ENCODE data around the gene RASSF3. TPM values are rescaled to one million over a fixed set of nuclear protein-coding genes. Genes with fewer than 3 reads are reported as not detected.

The RASSF3 gene
- total RNA-seq, 1 donor from 2014 or later = 123 TPM

GRCh38 chr12:64658892-64659481 lies 48.7 kb downstream of the RASSF3 start:
- intact Hi-C loops (cut with DNase I) = no loop called here
- ATAC-seq (peak; percentile 27), DNase-seq (ENCODE audit: missing footprints) (no peak)

- ATAC-seq (no peak), DNase-seq (ENCODE audit: missing footprints) (no peak)
- intact Hi-C loops (cut with DNase I) = no loop called here
Observed at GRCh38 chr12:64660237-64661018, 50.1 kb downstream of the RASSF3 start.

GRCh38 chr12:64663015-64663414 lies 52.7 kb downstream of the RASSF3 start:
- intact Hi-C loops (cut with DNase I) = no loop called here
- DNase-seq (ENCODE audit: missing footprints) = no peak
- ATAC-seq = no peak

GRCh38 chr12:64665514-64665913 lies 55.2 kb downstream of the RASSF3 start:
- DNase-seq (ENCODE audit: missing footprints) = no peak
- intact Hi-C loops (cut with DNase I) = loop anchor here (5.0 kb wide), 1 partner anchor 38 kb away; no protein-coding TSS in a partner anchor
- ATAC-seq = no peak

- DNase-seq (ENCODE audit: missing footprints) (no peak), ATAC-seq (no peak)
- intact Hi-C loops (cut with DNase I) = loop anchor here (5.0 kb wide), 1 partner anchor 39 kb away; no protein-coding TSS in a partner anchor
Observed at GRCh38 chr12:64666054-64666914, 56.0 kb downstream of the RASSF3 start.

- intact Hi-C loops (cut with DNase I) = loop anchor here (5.0 kb wide), 1 partner anchor 40 kb away; no protein-coding TSS in a partner anchor
- no peak for ATAC-seq
Observed at GRCh38 chr12:64667793-64668192, 57.5 kb downstream of the RASSF3 start.

GRCh38 chr12:64669270-64669842 lies 59.1 kb downstream of the RASSF3 start:
- ATAC-seq (peak; percentile 29), DNase-seq (ENCODE audit: missing footprints) (peak; percentile 82)
- intact Hi-C loops (cut with DNase I) = loop anchor here (5.0 kb wide), 1 partner anchor 42 kb away; no protein-coding TSS in a partner anchor

More at GRCh38 chr12:64667793-64668192, 57.5 kb downstream of the RASSF3 start:
- DNase-seq (ENCODE audit: missing footprints) = no peak

GRCh38 chr12:64670019-64670418 lies 59.7 kb downstream of the RASSF3 start:
- DNase-seq (ENCODE audit: missing footprints) = no peak
- intact Hi-C loops (cut with DNase I) = no loop called here
- no peak for ATAC-seq

GRCh38 chr12:64670919-64671639 lies 60.8 kb downstream of the RASSF3 start:
- ATAC-seq (peak; percentile 45), DNase-seq (ENCODE audit: missing footprints) (no peak)
- intact Hi-C loops (cut with DNase I) = no loop called here

- DNase-seq (ENCODE audit: missing footprints) = no peak
- intact Hi-C loops (cut with DNase I) = no loop called here
- no peak for ATAC-seq
Observed at GRCh38 chr12:64671681-64672080, 61.4 kb downstream of the RASSF3 start.

GRCh38 chr12:64672925-64673409 lies 62.7 kb downstream of the RASSF3 start:
- no peak for ATAC-seq
- intact Hi-C loops (cut with DNase I) = no loop called here
- no peak for DNase-seq (ENCODE audit: missing footprints)

- ATAC-seq = peak; percentile 13
- intact Hi-C loops (cut with DNase I) = no loop called here
- no peak for DNase-seq (ENCODE audit: missing footprints)
Observed at GRCh38 chr12:64673490-64674169, 63.3 kb downstream of the RASSF3 start.

- DNase-seq (ENCODE audit: missing footprints) (no peak), ATAC-seq (no peak)
- intact Hi-C loops (cut with DNase I) = no loop called here
Observed at GRCh38 chr12:64674367-64674922, 64.2 kb downstream of the RASSF3 start.

- ATAC-seq (peak; percentile 69), DNase-seq (ENCODE audit: missing footprints) (no peak)
- intact Hi-C loops (cut with DNase I) = no loop called here
Observed at GRCh38 chr12:64675795-64676194, 65.5 kb downstream of the RASSF3 start.

GRCh38 chr12:64678248-64678647 lies 68.0 kb downstream of the RASSF3 start:
- DNase-seq (ENCODE audit: missing footprints) = no peak
- ATAC-seq = no peak
- intact Hi-C loops (cut with DNase I) = no loop called here

GRCh38 chr12:64678835-64679234 lies 68.5 kb downstream of the RASSF3 start:
- DNase-seq (ENCODE audit: missing footprints) = no peak
- intact Hi-C loops (cut with DNase I) = no loop called here
- ATAC-seq = no peak

- DNase-seq (ENCODE audit: missing footprints) = peak; percentile 85
- ATAC-seq = peak; percentile 68
- intact Hi-C loops (cut with DNase I) = loop anchor here (2.0 kb wide), 1 partner anchor 69 kb away; the partner anchor contains the start of gene RASSF3
Observed at GRCh38 chr12:64679487-64680001, 69.2 kb downstream of the RASSF3 start.

Data from Right ventricle myocardium inferior (tissue), 1 donor.